ENCODE data around the gene ARHGAP35.
A peak's percentile ranks its signal among the peaks of the same experiment; 100 is the strongest.
"Not testable (repeated sequence)": the region's sequence is repeated elsewhere in the genome, so short reads cannot be mapped to it uniquely, and the experiment has no call there.

ARHGAP35 gene

DNA sequence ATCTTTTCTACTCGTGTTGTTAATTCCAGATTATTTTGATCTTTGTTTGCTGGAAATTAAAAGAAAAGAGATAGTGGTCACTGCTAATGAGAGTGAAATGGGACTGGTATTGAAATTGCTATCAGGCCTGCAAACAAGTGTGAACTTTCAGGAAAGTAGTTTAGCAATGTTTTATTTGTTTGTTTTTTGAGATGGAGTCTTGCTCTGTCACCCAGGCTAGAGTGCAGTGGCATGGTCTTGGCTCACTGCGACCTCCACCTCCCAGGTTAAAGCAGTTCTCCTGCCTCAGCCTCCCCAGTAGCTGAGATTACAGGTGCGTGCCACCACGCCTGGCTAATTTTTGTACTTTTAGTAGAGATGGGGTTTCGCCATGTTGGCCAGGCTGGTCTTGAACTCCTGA lies 10.4 kb downstream of the ARHGAP35 start:
- DNase-seq (ENCODE audit: low read depth), result not testable (repeated sequence)

DNA sequence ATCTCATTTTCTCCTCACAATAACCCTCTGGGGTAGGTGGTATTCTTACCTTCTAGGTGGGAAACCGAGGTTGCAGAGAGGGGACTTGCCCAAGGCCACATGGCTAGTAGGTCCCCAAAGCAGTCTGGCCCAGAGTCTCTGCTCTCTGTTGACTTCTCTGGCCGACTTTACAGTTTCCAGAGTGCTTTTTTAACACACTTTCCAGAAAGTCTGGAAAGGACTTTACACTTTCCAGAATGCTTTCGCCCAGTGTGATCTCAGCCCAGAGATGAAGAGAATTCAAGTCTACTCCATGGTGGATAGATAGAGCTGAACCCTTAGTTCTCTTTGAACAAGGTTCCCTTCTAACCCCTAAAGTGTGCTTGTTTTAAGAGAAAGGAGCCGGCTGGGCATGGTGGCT lies 12.2 kb downstream of the ARHGAP35 start:
- DNase-seq (ENCODE audit: low read depth), result no peak

DNA sequence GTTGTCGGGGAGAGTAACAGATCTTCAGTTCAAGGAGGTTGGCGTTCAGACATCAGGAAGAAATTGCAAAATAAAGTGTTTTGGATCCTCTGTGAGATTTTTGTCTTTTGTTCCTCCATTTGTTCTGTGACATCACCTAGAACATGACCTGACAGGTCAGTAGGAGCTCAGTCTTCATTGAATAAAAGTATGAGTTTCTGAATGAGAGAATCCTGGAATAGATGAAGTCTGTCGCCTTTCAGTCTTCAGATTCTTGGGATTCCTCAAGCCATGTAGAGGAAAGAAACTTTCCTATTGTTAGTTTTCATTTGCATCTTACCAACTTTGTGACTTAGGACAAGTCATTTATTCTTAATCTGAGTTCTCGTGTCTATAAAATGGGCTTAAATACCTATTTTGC lies 14.4 kb downstream of the ARHGAP35 start:
- no peak for DNase-seq (ENCODE audit: low read depth)

DNA sequence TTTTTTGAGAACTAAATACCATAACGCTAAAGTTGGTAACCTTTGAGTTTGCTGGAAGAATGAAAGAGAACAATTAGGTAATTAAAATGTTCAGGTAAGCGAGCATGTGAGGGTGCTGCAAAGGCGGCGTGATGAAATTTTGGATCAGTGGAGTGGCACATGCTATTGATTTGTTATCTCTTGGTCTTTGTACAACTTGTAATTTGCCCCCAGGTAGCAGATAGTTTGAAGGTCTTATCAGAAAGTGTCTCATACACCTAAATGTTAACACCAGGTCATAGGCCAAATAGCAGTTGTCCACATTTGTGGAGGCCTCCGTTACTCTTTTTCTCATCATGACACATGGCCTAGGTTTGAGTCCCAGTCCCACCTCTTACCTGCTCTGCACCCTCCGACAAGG lies 14.9 kb downstream of the ARHGAP35 start:
- no peak for DNase-seq (ENCODE audit: low read depth)

DNA sequence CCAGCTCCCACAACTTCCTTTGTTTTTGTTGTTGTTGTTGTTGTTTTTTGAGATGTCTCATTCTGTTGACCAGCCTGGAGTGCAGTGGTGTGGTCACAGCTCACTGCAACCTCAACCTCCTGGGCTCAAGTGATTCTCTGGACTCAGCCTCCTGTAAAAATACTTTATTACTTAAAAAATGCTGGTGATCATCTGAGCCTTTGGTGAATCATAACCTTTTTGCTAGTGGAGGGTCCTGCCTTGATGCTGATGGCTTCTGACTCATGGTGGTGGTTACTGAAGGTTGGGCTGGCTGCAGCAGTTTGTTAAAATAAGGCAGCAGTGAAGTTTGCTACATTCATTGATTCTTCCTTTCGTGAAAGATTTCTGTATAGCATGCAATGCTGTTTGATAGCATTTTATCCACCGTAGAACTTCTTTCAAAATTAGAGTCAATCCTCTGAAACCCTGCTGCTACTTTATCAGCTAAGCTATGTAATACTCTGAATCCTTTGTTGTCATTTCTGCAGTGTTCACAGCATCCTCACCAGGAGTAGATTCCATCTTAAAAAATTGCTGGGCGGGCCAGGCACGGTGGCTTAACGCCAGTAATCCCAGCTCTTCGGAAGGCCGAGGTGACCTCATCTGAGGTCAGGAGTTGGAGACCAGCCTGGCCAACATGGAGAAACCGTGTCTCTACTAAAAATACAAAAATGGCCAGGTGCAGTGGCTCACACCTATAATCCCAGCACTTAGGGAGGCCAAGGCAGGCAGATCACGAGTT lies 18.0 kb downstream of the ARHGAP35 start:
- peak; percentile 78 for DNase-seq (ENCODE audit: low read depth)

DNA sequence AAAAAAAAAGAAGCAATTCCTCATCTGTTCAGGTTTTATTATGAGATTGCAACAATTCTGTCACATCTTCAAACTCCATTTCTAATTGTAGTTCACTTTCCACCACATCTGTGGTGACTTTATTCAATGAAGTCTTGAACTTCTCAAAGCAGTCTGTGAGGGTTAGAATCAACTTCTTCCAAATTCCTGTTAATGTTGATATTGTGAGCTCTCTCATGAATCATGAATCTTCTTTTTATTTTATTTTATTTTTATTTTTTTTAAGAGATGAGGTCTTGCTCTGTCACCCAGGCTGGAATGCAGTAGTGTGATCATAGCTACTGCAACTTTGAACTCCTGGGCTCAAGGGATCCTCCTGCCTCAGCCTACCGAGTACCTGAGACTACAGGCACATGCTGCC lies 19.6 kb downstream of the ARHGAP35 start:
- DNase-seq (ENCODE audit: low read depth), result no peak

DNA sequence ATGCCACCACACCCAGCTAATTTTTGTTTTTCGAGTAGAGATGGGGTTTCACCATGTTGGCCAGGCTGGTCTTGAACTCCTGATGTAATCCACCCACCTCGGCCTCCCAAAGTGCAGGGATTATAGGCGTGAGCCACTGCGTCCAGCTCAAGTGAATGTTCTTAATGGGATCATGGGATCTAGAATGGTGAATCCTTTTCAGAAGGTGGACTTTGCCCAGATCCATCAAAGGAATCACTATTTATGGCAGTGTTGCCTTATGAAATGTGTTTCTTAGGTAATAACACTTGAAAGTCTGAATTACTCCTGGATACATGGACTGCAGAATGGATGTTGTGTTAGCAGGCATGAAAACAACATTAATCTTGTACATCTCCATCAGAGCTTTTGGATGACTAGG lies 20.3 kb downstream of the ARHGAP35 start:
- DNase-seq (ENCODE audit: low read depth), result no peak

DNA sequence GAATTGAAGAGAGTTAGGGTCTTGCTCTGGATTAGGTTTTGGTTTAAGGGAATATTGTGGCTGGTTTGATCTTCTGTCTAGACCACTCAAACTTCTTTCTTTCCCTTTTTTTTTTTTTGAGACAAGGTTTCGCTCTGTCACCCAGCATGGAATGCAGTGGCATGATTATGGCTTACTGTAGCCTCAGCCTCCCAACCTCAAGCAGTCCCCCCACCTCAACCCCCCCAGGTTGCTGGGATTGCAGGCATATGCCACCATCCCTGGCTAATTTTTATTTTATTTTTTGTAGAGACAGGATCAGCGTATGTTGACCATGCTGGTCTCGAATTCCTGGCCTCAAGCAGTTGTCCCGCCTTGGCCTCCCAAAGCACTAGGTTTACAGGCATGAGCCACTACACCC lies 21.2 kb downstream of the ARHGAP35 start:
- no peak for DNase-seq (ENCODE audit: low read depth)

DNA sequence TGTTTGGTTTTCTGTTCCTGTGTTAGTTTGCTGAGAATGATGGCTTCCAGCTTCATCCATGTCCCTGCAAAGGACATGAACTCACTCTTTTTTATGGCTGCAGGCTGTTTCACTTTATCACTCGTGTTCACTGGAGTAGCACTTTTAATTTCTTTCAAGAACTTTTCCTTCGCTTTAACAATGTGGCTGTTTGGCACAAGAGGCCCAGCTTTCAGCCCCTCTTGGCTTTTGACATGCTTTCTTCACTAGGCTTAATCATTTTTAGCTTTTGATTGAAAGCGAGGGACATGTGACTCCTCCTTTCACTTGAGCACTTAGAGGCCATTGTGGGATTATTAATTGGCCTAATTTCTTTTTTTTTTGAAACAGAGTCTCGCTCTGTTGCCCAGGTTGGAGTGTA lies 22.0 kb downstream of the ARHGAP35 start:
- DNase-seq (ENCODE audit: low read depth), result not testable (repeated sequence)

DNA sequence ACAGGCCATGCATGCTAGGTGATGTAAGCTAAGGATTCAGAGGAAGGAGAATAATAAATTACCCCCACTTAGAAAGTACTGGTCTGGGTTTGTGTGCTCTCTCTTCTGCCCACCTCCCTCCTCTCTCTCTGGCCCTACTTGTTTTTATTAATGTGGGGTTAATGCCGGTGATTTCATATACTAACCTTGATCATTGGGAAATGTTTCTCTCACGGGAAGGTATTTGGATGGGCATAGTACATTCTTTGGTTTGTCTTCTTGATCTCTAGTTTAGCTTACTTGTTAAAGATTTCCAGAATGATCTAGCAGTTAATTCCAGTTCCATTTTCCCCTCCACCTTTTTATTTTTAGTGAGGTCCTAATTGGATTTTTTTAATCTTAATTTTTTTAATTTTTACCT lies 24.6 kb downstream of the ARHGAP35 start:
- DNase-seq (ENCODE audit: low read depth), result no peak

DNA sequence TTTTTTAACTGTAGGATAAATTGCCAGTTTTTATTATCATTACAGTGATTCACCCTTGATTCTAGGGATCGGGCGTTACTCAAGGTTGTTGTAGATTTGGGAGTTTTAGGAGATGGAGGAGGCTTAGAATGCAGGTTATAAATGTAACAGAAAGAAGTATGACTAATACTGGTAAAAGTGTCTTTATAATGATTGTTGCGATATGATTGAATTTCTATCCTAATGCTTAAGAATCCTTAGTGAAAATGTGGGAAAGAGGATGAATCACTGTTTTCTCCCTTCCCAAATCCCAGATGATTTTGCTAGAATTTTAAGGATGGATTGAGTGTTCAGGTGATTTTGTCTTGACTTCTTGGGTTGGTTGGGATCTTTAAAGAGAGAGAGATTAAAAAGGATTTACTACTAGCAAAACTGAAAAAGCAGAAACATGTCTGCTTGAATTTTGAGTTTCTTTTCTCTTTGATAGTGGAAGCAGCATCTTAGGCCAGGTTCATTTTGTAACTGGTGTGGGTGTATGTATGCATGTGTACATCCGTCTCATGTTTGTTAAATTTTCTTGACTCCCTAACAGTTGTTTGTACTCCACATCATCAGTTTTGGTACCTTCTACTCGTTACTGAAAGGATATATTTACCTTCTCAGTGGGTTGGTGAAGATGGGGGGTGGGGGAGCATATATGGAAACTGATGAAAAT lies 25.9 kb downstream of the ARHGAP35 start:
- DNase-seq (ENCODE audit: low read depth), result no peak

DNA sequence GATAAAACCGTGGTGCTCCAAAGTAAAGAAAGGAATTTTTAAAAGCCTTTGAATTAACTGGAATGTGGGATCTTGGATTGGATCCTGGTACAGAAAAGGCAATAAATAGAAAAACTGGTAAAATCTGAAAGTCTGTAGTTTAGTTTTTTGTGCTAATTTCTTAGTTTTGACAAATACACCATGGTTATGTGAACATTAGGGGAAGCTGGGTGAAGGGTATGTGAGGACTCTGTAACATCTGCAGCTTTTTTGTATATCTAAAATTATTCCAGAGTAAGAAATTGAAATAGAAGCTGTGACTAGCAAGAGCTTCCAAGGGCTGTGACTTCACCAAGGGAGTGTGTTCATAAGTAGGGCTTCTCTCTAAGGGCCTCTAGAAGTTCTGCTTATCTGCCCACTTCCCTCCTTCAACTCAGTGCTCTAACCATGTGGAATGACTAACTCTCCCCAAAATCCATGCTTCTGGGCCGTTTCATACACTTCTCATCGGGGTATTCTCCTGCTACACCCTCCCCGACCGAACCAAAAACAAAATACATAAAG lies 26.5 kb downstream of the ARHGAP35 start:
- no peak for DNase-seq (ENCODE audit: low read depth)

DNA sequence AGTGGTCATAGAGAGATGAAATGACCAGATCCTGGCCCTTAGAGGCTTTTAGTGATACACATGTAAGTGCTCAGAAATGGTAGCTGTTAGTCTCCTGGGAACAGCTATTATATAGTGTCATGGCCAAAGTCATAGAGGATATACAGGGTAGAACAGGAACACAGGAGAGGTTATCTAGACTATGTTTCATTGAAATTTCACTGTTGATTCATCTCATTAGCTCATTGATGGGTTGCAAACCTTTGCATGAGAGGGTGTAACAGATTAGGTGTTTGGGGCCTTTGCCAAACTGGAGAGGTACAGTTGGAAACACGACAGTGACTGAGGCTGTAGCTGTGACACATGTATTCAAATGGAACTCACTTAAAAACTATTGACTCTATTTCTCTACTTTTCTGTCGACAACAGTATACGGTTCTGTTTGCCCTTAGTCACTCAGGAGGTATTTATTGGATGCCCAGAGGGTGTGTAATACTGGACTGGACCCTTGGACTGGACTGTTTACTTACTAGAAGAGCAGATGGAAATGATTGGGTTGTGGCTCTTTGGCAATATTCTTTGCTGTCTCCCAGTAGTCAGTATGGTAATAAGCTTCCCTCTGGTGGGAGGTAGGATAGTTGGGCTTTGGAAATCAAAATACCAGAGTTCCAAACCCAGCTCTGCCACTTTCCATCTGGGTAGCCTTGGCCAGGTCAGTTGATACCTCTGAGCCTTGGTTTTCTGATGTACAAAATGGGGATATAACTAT lies 29.8 kb downstream of the ARHGAP35 start:
- DNase-seq (ENCODE audit: low read depth), result no peak

DNA sequence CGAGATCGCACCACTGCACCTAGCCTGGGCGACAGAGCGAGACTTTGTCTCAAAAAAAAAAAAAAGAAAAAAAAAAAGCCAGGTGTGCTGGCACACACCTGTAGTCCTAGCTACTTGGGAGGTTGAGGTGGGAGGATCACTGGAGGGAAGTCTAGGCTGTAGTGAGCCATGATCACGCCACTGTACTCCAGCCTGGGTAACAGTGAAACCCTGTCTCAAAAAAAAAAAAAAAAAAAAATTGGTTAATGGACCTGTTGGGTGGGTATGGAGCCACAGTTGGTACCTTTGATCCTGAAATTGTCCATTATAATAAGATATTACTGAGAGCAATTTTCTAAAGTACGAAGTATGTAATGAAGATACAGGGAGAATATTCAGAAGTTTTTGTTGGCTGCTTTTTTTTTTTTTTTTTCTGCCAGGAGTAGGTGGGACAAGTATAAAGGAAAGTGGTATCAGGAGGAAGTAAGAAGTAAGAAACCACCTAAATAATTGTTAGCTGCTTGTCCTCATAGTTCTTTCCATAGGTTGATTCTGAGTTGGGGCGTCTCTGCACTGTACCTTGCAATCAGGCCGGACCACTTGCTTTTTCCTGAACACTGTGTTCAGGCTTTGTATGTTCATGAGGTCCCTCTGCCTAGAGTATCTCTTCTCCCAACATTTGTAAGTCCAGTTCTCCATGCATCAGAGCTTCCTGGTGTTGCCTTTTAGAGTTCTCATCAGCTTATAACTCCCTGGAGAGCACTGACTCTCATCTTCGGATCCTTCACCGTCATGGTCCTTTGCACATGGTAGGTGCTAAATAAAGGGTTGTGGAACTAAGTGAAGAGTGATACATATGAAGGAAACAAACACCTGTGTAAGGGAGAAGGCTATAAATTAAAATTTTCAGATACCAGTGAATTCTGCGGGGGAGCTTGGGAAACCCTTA lies 31.7 kb downstream of the ARHGAP35 start:
- no peak for DNase-seq (ENCODE audit: low read depth)

DNA sequence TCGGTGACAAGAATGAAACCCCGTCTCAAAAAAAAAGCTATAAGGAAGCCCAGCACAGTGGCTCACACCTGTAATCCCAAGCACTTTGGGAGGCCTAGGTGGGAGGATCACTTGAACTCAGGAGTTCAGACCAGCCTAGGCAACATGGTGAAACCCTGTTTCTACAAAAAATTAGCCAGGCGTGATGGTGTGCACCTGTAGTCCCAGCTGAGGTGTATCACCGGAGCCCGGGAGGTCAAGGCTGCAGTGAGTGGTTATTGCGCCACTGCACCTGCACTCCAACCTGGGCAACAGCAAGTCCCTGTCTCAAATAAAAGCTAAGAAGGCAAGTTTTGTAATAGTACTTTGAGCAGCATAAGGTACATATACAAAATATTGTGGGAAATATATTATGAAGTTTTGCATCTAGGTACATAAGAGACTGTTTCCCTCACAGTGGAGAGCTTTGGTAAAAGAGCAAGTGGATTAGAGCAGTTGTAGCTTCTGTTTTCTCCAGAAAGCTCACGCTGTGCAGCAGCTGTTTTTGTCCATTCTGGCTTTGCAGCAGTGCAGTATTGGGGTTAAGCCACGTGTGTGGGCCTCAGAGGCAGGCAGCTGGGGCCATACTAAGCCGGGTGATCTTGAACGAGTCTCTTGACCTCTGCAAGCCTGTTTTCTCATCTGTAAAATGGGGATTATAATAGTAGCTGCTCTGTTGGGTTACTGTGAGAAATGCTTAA lies 35.4 kb downstream of the ARHGAP35 start:
- DNase-seq (ENCODE audit: low read depth), result no peak

DNA sequence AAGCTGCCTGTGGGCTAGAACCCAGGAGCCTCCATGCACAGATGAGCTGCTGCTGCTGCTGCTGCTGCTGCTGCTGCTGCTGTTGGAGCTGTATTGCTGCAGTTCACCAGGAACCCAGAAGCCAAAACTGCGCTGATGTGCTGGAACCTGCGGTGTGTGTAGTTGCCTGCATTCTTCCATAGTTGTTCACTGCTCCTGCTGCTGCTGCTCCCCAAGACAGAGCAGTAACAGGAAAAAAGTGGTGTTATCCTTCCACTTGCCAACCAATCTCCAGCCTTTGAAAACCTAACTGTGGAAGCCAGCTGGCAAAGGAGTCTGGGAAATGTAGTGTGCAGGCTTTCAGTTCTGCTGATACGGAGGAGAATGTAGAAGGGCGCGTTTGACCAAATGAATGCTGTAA lies 37.9 kb downstream of the ARHGAP35 start:
- DNase-seq (ENCODE audit: low read depth), result no peak

DNA sequence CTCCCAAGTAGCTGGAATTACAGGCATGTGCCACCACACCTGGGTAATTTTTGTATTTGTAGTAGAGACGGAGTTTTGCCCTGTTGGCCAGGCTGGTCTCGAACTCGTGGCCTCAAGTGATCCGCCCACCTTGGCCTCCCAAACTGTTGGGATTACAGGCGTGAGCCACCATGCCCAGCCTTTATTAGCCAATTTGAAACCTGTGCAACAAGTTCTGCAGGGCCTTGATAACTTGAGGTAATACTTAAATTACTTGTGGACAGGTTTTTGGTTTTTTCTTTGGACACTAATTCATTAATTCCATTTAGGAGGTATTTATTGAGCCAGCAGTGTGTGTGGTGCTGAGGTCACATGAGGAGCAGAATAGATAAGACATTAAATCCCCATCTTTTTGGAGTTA lies 39.5 kb downstream of the ARHGAP35 start:
- no peak for DNase-seq (ENCODE audit: low read depth)

DNA sequence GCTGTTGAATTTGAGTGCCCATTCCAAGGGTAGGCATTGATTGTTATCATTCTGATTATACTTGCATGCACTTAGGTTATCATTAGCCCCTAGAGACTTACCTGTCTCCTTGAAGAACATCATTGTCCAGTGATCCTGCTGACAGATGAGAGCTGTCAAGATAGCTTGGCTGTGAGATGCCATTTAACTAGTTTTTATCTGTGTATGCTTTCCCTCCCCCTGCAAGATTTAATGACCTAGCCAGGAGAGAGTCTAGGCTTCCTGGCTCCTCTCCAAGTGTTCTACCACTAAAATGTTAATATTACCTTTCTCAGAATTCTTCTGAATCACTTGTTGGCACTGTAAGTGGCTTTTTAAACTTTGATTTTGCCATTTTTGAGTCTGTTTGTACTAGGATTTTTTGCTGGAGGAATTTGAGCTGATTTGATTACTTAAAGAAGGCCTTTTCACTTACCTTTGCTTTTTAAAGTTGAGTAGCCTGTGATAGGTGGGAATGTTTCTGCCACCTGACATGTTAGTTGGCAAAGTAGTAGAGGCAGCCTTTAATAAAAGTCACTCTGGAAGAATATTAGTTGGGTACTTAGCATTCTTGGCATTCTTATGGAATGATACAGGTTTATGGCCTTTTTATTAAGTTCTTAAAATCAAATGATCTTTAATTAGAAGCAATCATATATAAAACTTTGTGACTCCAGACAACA lies 41.1 kb downstream of the ARHGAP35 start:
- no peak for DNase-seq (ENCODE audit: low read depth)

DNA sequence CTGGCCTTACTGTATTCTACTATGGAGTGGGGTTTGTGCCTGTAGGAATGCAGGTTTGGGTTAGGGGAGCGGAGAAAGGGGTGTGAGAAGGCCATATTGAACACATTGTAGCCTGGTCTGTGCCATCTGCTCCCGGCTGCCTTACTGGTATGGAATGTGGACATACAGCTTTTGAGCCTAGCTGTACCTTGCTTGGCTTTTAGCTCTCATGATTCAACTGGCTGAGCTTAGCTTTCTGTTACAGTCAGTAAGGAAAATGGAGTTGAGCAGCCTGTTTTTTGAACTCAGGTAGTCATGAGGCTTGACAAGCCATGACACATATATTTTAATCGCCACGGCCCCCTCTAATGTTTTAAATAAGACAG lies 41.6 kb downstream of the ARHGAP35 start:
- no peak for DNase-seq (ENCODE audit: low read depth)

DNA sequence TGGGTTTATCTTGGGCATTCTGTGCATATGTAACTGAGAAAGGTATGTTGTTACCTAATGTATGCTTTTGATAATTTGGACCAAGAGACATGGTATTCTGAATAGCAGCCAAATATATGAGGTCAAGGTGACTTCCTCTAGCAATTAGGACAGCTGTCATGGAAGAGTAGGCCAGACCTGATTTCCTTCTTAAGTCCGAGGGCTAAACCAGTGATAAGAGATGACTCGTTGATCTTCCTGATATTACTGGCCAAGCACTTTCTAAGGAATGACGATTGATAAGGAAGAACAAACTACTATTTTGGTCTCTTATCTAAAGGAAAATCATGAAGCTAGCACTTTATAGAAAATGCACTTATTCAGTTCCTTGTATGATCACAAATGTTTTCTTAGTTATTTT lies 42.7 kb downstream of the ARHGAP35 start:
- no peak for DNase-seq (ENCODE audit: low read depth)

Data from non-pigmented ciliary epithelial cell (primary cell).